GM10248 (cell line): Measurements from ENCODE around the gene VPS4A.
"Not testable (repeated sequence)": the region's sequence is repeated elsewhere in the genome, so short reads cannot be mapped to it uniquely, and the experiment has no call there.

Experiments used
- CTCF ChIA-PET: fragments of 300-600 bp; sonication (Branson Sonifier 250); formaldehyde crosslinking; extraction: SDS; loops from one replicate; lab custom pipeline; 2021; ENCODE audit warnings: antibody characterized with exemption; lab: Yijun Ruan, JAX
- POLR2A ChIA-PET: fragments of 350-650 bp; sonication (Branson Sonifier 250); formaldehyde crosslinking; extraction: SDS; loops from one replicate; lab custom pipeline; 2020; ENCODE audit warnings: antibody characterized with exemption; lab: Yijun Ruan, JAX
- DNase-seq: peaks from one replicate; pipeline ENCODE4 v3.0.0; 2012; ENCODE audit errors: extremely low spot score
- CTCF ChIP-seq: IDR thresholded peaks from 2 replicates; pipeline ENCODE4 v1.5.1; 2012; ENCODE audit warnings: mild to moderate bottlenecking, low read depth; ENCODE audit errors: extremely low read depth, missing control alignments, control extremely low read depth

The VPS4A gene

GRCh38 chr16:69348222-69348621, 37.1 kb downstream of the VPS4A start:
- DNase-seq, result no peak
- ChIA-PET POLR2A (no interaction called here), CTCF (no interaction called here)
- TF ChIP-seq CTCF, result no peak

- no peak for DNase-seq
- TF ChIP-seq CTCF, result no peak
- ChIA-PET CTCF (interaction anchor here (1.2 kb wide), 1 partner anchor 11 kb away, joined by 4 read pairs; no protein-coding TSS in a partner anchor), POLR2A (no interaction called here)
These were observed 38.4 kb downstream of the VPS4A start for GRCh38 chr16:69349536-69349935.

GRCh38 chr16:69350536-69351133, 39.5 kb downstream of the VPS4A start:
- CTCF ChIA-PET, result interaction anchor here (1.2 to 1.3 kb wide), 4 partner anchors 9 to 28 kb away, joined by 3 to 5 read pairs (median 4); no protein-coding TSS in a partner anchor
- DNase-seq, result no peak
- POLR2A ChIA-PET, result no interaction called here
- TF ChIP-seq CTCF, result no peak

GRCh38 chr16:69351309-69352027, 40.3 kb downstream of the VPS4A start, which contains the start of gene TMED6:
TSS of gene TMED6 (minus strand) at chr16:69351786. CDS start at chr16:69351753, 33 bp downstream.
- DNase-seq, result no peak
- TF ChIP-seq CTCF, result no peak
- ChIA-PET CTCF (interaction anchor here (1.2 to 1.4 kb wide), 4 partner anchors 10 to 202 kb away, joined by 3 to 5 read pairs (median 3); no protein-coding TSS in a partner anchor), POLR2A (interaction anchor here (0.7 kb wide), 1 partner anchor 313 kb away, joined by 7 read pairs; no protein-coding TSS in a partner anchor)

- CTCF ChIA-PET, POLR2A ChIA-PET, DNase-seq: not testable (repeated sequence)
These were observed 48.9 kb downstream of the VPS4A start for GRCh38 chr16:69360070-69360469.

GRCh38 chr16:69363281-69363717, 52.1 kb downstream of the VPS4A start:
- DNase-seq, result no peak
- POLR2A ChIA-PET, result no interaction called here
- CTCF ChIA-PET, result no interaction called here
- TF ChIP-seq CTCF, result no peak

GRCh38 chr16:69364088-69364487, 52.9 kb downstream of the VPS4A start:
- CTCF ChIA-PET, result interaction anchor here (1.5 kb wide), 1 partner anchor 12 kb away, joined by 3 read pairs; no protein-coding TSS in a partner anchor
- no peak for TF ChIP-seq CTCF
- POLR2A ChIA-PET, result no interaction called here
- no peak for DNase-seq
